ENCODE results near the gene RAMP3.
"Not testable (repeated sequence)": the region's sequence is repeated elsewhere in the genome, so short reads cannot be mapped to it uniquely, and the experiment has no call there.

Gene RAMP3, protein sequence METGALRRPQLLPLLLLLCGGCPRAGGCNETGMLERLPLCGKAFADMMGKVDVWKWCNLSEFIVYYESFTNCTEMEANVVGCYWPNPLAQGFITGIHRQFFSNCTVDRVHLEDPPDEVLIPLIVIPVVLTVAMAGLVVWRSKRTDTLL

DNA sequence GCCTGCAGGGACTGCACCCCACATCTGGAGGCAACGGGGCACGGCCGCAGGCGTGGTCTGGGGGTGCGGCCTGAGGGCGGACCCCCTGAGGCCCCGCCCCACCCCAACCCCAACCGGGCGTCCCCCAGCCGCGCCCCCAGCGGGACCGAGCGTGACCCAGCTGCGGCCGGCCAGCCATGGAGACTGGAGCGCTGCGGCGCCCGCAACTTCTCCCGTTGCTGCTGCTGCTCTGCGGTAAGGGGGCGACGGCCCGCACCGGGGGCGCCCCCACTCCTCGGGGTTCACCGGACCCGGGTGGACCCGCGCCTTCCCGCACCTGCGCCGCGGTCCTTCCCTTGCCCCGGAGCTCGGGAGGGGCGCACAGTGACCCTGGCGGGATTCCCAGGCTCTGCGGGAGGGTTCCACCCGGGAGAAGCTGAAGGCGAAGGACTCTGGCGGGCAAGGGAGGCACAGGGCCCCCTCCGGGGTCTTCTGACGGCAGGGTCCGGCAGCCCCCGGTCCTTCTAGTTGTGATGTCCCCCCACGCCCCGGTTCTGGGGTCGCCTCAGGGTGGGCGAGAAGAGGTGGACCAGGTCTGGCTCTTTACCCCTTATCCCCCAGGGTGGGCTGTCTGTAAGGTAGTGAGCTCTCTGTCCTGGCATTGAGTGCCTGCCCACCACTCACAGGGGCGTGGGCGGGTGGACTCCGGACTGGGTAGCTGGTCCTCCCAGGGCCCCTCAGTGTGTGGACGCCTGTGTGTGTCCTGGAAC, at the start of gene RAMP3:
TSS of gene RAMP3 (plus strand) at position 139 of the 749 bp plus-strand sequence. CDS start at position 177, 38 bp downstream.
- DNase-seq: no peak

DNA sequence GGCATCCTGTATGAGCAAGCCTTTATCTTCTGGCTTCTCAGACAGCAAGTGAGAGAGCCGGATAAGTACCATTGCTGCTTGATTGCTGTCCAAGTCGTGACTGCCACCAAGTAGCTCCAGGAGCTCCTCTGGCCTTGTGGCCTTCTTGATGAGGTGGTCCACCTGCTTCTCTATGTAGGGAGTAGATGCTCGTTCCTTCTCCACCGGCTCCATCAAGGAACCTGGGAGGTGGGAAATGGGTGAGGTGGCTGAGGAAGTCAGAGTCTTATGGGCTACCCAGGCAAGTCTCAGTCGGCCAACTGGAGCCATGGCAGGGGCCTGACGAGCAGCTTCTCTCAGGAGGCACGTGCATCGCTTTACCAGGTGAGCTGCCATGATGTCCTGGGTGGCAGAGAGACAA, 48.7 kb upstream of the RAMP3 start:
- no peak for DNase-seq

DNA sequence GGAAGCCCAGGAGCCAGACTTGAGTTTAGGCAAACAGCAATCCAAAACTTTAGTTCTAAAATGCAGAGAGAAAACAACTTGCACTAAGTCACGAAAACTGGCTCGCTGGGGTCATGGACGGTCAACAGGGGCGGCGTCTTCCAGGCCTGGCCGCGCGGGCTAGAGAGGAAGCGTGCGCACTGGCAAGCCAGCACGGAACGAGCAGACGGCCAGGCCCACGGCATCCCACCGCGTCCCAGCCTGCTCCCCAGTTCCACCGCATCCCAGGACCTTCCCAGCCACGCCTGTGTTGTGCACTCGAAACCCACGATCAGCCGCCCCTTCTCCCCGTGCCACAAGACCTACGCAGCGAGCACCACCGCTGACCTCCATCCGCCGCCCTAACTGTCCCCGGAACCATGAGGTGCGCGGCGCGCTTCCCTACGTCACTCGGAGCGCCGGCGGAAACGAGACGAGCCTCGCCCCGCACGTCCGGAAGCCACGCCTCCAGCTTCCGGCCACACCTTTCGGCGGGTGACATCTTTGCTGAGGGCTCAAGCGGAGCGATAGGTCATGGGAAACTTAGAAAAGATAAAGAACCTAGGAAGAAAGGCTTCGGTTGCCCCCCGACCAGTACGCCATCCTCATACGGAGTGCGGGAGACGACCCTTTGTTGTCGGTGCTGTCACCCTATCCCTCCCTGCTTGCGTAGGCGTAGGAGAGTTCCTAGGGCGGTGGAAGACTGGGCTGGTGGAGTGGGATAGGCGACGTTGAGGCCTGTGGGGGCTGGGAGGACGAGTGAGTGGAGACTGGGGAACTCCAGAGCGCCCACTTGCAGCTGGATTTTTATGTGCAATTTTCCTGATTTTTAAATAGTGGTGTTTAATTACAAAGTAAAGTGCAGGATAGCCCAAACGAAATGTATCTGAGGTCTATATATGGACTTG, 46.0 kb upstream of the RAMP3 start, which contains the start of gene TBRG4:
TSS of gene TBRG4 (minus strand) at position 400 of the 926 bp plus-strand sequence. CDS start 2,460 bp downstream, outside the sequence.
- DNase-seq: peak; percentile 94

DNA sequence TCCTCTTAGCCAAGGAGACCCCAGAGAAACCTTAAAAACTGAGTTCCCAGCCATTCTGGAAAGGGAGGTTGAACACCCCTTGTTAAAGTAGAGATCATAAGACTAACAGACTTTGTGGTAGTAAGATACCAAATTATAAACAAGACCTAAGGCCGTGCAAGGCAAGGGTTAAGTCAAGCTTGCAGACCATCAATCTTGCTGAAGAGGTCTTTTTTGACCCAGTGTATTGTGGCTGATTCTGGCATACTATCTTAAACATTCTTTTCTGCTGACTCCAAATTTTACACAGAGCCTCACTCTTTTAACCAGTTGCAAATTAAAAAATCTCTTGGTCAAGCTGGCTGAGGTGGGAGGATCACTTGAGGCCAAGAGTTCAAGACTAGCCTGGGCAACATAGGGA, 44.9 kb upstream of the RAMP3 start:
- DNase-seq: no peak

DNA sequence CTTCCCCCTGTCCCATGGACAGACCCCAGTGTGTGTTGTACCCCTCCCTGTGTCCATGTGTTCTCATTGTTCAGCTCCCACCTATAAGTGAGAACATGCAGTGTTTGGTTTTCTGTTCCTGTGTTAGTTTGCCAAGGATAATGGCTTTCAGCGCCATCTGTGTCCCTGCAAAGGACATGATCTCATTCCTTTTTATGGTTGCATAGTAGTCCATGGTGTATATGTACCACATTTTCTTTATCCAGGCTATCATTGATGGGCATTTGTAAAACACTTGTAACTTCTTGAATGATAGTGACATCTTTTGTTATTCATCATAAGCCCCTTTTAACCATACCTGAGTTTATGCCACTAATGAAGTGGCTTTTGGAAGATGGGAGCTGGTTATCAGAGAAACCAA, 43.3 kb upstream of the RAMP3 start:
- DNase-seq: not testable (repeated sequence)

DNA sequence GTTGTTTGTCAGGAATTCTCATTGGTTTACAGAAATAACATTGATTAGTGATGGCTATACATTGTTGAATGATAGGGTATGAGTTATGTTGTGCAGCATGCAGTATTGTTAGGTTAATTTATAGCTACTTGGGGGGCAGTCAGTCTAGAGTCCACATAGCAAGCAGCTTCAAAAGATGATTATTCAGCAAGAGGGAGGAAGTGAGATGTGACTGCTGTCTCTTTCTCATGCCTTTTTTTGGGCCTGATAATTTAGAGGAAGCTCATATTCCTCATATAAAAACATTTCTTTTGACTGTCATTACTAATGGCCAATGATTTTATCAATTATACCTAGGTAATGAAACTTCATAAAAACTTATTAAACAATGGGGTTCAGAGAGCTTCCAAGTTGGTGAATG, 42.7 kb upstream of the RAMP3 start:
- no peak for DNase-seq

DNA sequence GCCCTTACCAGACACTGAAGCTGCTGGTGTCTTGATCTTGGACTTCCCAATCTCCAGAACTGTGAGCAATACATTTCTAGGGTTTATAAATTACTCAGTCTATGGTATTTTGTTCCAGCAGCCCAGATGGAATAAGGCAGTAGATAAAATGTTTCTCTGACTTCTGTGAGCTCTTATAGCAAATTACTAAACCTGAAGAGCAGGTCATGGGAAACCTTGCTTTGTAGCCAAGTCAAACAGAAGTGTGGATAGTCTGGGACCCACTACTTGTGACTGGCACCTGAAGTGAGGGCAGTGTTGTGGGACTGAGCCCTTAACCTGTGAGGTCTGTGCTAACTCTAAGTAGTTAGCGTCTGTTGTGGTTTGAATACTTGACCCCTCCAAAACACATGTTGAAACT, 41.5 kb upstream of the RAMP3 start:
- no peak for DNase-seq

DNA sequence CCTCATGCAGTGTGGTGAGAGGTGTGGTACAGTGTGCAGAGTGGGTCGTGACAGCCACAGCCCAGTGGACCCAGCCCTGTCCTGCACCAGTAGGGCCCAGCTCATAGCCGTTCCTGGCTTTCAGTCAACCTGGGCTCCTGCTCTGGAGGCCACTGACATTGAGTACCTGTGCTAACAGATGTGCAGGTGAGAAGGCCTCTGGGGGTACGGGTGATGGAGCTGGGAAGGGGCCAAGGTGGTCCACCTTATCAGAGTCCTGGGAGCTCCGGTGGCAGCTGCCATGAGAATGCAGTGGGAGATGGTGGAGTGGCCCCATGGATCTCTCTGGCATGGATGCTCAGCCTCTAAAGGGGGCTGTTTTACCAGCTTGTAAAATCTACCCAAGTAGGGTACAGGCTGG, 40.0 kb upstream of the RAMP3 start:
- no peak for DNase-seq

DNA sequence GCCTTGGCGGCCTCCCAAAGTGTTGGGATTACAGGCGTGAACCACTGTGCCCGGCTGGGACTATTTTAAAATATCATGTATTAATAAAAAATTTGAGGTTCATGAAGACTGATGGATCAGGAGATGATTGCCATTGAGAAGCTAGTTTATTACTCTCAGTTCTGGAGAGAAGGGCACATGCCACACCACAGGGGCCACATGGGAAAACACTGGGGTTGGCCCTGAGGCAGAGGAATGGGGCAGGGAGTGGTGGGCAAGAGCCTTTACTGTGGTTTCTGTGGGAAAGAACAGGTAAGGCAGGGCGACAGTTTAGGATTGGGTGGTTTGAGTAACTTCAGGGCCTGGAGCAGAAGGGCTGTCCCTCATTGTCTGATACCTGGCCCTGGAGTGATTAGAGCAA, 39.3 kb upstream of the RAMP3 start:
- DNase-seq: no peak

DNA sequence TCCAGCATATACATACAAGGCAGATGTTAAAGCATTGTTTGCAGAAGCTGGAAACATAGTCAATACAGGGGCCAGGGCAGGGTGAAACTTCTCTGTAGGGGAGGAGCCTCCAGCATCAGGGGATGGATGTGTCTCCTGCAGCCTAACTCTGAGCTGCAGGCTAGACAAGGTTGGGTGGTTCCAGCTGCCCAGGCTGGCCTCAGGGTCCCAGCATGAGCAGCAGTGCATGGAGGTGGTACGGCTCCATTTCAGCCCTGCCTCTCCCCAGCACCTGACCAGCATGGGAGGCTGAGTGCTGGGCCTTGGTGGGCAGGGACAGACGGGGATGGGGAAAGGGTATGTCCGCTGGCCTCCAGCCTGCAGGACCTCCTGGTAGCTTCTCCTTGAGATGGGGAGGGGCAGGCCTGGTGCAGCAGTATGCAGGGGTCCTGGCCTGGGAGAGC, 38.7 kb upstream of the RAMP3 start:
- DNase-seq: no peak

DNA sequence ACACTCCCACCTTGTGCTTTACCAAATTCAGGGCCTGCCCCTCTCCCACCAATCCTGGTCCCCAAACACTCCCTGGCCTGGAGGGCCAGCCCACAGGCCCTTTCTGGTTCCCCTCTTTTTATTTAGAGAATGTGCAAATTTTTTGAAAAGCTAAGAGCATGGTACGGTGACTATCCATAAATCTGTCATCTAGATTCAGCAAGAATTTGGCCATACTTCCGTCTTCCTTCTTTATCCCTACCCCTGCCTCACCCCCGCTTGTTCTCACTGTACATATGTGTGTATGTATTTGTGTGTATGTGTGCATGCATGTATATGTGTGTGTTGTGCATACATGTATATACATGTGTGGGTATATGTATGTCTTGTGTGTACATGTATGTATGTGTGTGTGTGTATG, 38.0 kb upstream of the RAMP3 start:
- DNase-seq: no peak

DNA sequence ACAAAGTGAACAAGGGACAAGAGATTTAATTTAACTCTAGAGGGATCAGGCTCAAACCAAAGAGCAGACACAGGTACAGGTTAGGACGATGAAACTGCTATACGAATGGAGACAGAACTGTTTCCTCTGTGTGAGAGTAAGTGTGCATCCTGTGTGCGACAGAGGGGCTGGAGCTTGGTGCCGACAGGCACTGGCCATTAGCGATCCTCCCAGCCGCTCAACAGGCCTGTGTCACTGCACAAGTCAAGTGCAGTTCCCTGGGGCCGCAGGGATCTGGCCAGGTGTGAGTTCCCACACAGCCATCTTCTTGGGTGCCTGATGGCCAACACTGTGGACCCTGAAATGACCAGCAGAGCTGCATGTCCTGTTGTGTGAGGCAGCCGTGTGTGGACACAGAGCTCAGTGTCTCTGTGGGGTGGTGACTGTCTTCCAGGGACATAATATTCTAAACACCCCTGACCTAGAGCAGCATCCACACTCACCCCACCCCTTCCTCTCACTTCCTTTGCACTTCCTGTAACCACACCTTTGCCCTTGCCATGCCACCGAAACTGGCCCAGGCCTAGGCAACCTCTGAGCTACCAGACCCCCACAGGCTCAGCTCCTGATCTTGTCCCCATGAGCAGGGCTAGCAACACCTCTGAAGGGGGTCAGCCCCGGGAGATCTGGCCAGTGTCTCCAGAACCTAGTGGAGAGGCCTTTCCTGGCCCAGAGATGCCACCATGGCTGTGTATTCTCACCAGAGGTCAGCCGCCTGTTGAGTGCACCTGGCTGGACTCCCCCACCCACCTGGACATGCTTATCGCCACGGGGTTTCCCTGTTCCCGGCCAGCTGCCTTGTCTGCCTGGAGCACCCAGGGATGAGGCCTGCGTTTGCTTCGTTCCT, 34.4 kb upstream of the RAMP3 start:
- peak; percentile 37 for DNase-seq

DNA sequence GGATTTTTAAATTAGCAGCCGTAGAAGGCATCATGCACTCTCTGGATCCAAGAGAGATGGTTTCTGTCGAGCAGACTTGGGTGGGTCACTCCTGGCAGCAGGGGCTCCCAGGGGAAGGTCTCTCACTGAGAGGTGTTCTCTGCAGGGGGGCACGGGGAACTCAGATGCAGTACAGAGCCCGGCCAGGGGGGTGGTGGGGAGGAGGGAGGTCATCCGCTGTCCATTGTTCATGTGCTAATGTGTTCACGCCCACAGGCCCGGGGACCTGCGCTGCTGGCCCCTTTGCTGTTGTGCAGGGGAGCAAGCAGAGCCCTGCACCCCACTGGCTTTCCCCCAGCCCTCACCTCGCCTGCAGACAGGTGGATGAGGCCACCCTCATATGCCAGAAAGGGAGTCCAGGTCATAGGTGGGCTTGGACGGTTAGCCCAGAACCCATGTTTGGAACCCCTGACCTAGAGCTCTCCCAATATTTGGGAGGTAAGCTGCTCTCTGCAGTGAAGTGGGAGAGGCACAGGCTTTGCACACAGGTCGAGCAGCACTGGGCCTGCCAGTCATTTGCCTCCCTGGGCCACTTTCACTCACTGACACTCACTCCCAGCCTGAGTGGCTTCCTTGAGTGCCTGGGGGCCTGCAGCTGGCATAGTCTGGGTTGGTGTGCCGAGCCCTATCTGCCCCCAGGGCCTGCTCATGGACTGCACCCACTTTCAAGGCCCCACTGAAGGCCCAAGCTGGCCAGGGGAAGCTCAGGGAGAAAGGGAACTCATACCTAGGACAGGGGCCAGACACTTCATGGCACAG, 33.5 kb upstream of the RAMP3 start:
- DNase-seq: no peak

DNA sequence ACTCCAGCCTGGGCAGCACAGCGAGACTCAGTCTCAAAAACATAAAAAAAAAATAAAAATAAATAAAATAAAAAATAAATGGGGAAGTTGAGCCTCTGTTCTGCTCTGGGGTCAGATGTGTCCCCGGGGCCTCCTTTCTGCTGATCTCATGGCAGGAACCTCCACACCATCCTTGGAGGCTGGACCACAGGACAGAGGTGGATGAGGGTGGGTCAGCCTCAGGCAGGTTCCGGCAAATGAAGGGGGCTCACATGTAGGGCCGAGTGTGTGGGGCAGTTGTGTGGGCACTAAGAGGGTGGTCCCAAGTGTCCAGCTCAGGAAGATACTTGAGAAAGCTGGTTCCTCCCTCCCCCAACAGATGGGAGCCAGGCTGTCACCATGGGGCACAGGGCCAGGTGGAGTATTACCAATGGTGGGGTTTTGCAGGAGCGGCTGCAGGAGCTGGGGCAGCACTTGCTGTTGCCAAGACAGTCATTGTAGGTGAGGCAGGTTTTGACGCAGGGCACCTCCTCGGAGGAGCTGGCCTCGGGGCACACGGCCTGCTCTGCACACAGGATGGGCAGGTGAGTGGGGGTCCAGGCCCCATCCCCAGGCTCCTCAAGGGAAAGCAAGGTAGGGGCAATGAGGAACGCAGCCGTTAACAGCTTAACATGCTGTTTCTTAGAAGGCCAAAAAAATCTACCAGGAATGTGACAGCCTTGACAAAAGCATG, 32.2 kb upstream of the RAMP3 start:
- no peak for DNase-seq

DNA sequence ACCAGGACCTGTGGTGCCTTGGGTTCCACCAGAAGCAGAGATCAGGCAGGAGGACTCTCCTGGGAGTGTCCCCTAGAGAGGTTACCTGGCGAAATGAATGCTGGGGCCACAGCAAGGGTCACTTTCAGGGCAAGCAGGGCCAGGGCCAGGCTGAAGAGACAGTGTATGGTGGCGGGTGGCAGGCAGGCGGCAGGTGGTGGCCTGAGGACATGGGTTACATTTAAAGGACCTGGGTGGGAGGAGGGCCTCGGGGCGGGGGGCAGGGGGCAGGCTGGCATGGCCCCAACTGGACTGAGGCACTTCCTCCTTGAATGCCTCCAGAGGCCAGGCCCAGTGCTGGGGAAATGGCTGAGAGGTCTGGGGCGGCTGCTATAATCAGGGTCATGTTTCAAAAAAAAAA, 31.4 kb upstream of the RAMP3 start:
- no peak for DNase-seq

DNA sequence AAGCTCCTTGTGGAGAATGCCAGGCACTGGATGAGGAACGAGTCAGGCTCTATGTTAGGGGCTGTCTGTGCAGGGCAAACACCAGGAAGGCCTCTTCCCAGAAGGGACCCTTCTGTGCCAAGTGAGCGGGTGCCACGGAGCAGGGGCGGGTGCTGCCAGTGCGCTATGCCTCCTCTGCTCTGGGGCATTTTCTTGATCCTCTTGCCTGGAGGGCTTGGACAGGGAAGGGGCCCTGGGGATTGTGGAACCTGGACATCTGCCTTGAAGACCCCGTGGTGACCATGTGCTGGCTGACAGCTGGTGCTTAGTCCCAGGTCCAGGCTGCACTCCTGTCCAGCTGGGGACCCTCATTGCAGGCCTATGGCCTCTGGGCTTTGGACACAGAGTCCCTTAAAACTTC, 30.7 kb upstream of the RAMP3 start:
- DNase-seq: no peak

DNA sequence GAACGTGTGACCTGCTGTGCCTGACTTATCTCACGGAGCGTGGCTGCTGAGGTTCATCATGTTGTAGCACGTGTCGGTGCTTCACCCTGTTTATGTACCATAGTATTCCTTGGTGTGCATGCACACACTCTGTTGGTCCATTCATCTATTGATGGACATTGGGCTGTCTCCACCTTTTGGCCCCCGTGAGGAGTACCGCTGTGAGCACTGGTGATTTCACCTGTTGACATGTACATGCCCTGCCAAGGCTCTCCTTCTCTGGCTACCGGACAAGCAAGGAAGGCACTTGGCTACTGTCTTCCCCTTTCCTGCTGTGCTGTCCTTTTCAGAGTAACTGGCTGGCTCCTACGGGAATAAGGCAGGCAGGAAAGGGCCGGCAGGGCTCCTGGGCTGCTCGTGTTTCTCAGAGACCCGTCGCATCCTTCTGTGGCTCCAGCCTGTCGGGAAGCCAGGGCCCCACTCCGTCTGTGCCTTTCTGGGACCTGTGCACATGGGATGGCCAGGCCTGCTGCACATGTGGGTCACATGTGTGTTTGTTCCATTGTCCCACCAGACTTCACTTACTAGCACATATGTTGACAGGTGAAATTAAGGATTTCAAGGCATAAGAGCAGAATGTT, 28.3 kb upstream of the RAMP3 start:
- no peak for DNase-seq

DNA sequence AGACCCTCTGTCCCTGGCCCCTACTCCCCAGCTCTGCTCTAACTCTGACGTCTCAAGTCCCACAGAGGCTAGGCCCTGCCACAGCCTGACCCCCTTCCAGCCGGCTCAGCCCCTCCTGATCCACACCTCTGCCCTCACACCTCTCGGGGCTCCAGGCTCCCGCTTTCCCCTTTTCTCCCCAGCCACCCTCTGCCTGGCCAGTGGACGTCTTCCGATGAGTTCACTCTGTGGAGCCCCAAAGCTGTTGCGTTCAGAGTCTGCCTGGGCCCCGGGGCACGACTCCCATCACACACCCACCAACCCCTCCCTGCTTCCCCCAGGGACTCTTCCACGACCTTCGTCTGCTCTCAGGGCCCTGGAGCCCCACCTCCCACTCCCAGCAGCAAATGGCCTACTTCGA, 27.7 kb upstream of the RAMP3 start:
- DNase-seq: no peak

DNA sequence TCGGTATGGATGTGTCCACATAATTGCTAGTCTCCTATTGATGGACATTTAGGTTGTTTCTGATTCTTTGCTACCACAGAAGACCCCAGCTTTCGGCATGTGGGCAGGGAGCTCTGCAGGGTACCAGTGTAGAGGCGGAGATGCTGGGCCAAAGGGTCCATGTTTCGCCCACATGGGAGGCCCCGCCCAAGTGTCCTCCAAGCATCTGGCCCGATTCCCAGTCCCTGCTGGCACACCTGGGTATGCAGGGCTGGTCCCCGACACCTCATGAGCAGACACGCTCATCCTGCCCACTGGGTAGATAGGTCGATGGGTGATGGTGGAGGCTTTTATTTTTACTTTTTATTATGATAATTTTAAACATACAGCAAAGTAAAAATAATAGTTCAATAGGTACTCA, 26.7 kb upstream of the RAMP3 start:
- DNase-seq: no peak

DNA sequence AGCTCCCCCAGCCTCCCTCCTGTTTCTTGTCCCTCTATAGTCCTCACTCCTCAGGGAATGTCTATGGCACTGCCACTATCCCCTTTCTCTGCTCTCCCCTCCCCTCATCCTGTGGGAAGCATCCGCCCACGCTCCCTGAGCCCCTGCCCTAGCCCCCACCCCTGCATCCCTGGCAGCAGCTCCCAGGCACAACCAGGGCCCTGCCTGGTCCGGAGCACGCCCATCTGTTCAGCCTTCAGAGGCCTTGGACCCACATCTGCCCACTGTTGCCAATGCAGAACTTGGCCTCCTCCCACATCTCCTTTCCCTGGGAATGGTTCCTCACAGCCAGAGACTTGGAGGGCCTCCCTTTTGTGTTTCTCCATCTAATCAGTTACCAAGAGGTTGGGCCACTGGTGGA, 25.7 kb upstream of the RAMP3 start:
- DNase-seq: no peak

Measured in CD4-positive, alpha-beta T cell treated with Interleukin-17A for 1 hour (primary cell).